Endodermal cell (in vitro differentiated cells): ENCODE data around the gene LMCD1. TPM values are rescaled to one million over a fixed set of nuclear protein-coding genes. Genes with fewer than 3 reads are reported as not detected.
A peak's percentile ranks its signal among the peaks of the same experiment; 100 is the strongest.

Experiments used
- DNase-seq: peaks from one replicate; pipeline ENCODE4 v3.0.0-alpha.2; 2017
- H3K27ac ChIP-seq: 2 replicates; pipeline ENCODE4 v1.5.1; 2013; ENCODE audit warnings: mild to moderate bottlenecking, low read depth, low read length, moderate library complexity
- H3K27me3 ChIP-seq: 2 replicates; pipeline ENCODE4 v1.6.1; 2013; ENCODE audit warnings: mild to moderate bottlenecking, low read length, moderate library complexity; ENCODE audit not compliant: insufficient read depth, control insufficient read depth, poor library complexity, severe bottlenecking
- H3K36me3 ChIP-seq: 2 replicates; pipeline ENCODE4 v1.7.0; 2013; ENCODE audit warnings: mild to moderate bottlenecking, low read length, moderate library complexity; ENCODE audit not compliant: control insufficient read depth, insufficient read depth
- H3K4me1 ChIP-seq: one replicate; pipeline ENCODE4 v1.7.0; 2013; ENCODE audit warnings: low read length; ENCODE audit not compliant: control insufficient read depth, insufficient read depth
- H3K4me3 ChIP-seq: 2 replicates; pipeline ENCODE4 v1.5.1; 2013; ENCODE audit warnings: mild to moderate bottlenecking, low read length, moderate library complexity
- H3K9ac ChIP-seq: 2 replicates; pipeline ENCODE4 v1.6.1; 2013; ENCODE audit warnings: mild to moderate bottlenecking, low read length, moderate library complexity; ENCODE audit not compliant: poor library complexity, severe bottlenecking; ENCODE audit errors: extremely low read depth
- H3K9me3 ChIP-seq: 2 replicates; pipeline ENCODE4 v1.6.1; 2013; ENCODE audit warnings: mild to moderate bottlenecking, low read length, moderate library complexity; ENCODE audit not compliant: control insufficient read depth
- H3K27ac Mint-ChIP-seq: 2 replicates; pipeline ENCODE4 v1.8.0; 2020; ENCODE audit warnings: mixed read lengths
- H3K27me3 Mint-ChIP-seq: 2 replicates; pipeline ENCODE4 v1.8.0; 2021; ENCODE audit warnings: mild to moderate bottlenecking, mixed read lengths; ENCODE audit not compliant: insufficient read depth
- H3K36me3 Mint-ChIP-seq: 2 replicates; pipeline ENCODE4 v1.8.0; 2020; ENCODE audit warnings: low read depth, mixed read lengths
- H3K4me1 Mint-ChIP-seq: 2 replicates; pipeline ENCODE4 v1.8.0; 2020; ENCODE audit warnings: mixed read lengths
- H3K4me3 Mint-ChIP-seq: 2 replicates; pipeline ENCODE4 v1.8.0; 2020; ENCODE audit warnings: mild to moderate bottlenecking, moderate library complexity, mixed read lengths
- H3K9me3 Mint-ChIP-seq: 2 replicates; pipeline ENCODE4 v1.8.0; 2020; ENCODE audit warnings: mild to moderate bottlenecking, mixed read lengths
- CTCF ChIP-seq: fragments of 200-600 bp; sonication (generic); conservative IDR thresholded peaks from 2 replicates; pipeline ENCODE4 v1.5.0; 2021; ENCODE audit warnings: antibody characterized with exemption, mild to moderate bottlenecking
- WGBS, 2 experiments: methylation state at CpG; one replicate each; pipeline versions ENCODE4 v1.1.5 to v1.1.7; 2013; ENCODE audit warnings: missing lambda C conversion rate in 2 of 2, mixed read lengths in 1 of 2; ENCODE audit not compliant: insufficient coverage in 1 of 2, insufficient read length in 1 of 2; 5-methylcytosine and 5-hydroxymethylcytosine counted together
- total RNA-seq, 2 donors: library from RNA; stranded (reverse); fragmentation: NEBNext Ultra II Directional in 1 of 2; extraction: Animal tissue kit (Norgen Biotek cat#: 25700) in 1 of 2; gene quantifications; 2 replicates in 1 of 2; 3 replicates in 1 of 2; pipeline ENCODE4 v1.2.1, GENCODE V29; 2021

The LMCD1 gene
- total RNA-seq, 2 donors from 2014 or later = 20.7 to 35.7 TPM

GRCh38 chr3:8595695-8596115, 94.1 kb downstream of the LMCD1 start:
- no peaks in the 10 kb centered on the region for H3K36me3 Mint-ChIP-seq
- Histone ChIP-seq H3K4me3 (no peak overlapping the region), H3K27ac (no peak overlapping the region), H3K9ac (no peak overlapping the region), H3K27me3 (no peaks in the 10 kb centered on the region), H3K4me1 (no peaks in the 10 kb centered on the region), H3K36me3 (no peaks in the 10 kb centered on the region), H3K9me3 (no peaks in the 10 kb centered on the region)
- no peak for TF ChIP-seq CTCF
- no peaks in the 10 kb centered on the region for H3K4me1 Mint-ChIP-seq
- no peak overlapping the region for H3K4me3 Mint-ChIP-seq
- H3K27me3 Mint-ChIP-seq = peaks cover 2% of the 10 kb centered on the region
- no peak overlapping the region for H3K27ac Mint-ChIP-seq
- DNase-seq = no peak
- 96 to 99% methylated on average over 8 to 9 of the region's 9 CpGs for WGBS, 2 experiments
- no peaks in the 10 kb centered on the region for H3K9me3 Mint-ChIP-seq

DNA sequence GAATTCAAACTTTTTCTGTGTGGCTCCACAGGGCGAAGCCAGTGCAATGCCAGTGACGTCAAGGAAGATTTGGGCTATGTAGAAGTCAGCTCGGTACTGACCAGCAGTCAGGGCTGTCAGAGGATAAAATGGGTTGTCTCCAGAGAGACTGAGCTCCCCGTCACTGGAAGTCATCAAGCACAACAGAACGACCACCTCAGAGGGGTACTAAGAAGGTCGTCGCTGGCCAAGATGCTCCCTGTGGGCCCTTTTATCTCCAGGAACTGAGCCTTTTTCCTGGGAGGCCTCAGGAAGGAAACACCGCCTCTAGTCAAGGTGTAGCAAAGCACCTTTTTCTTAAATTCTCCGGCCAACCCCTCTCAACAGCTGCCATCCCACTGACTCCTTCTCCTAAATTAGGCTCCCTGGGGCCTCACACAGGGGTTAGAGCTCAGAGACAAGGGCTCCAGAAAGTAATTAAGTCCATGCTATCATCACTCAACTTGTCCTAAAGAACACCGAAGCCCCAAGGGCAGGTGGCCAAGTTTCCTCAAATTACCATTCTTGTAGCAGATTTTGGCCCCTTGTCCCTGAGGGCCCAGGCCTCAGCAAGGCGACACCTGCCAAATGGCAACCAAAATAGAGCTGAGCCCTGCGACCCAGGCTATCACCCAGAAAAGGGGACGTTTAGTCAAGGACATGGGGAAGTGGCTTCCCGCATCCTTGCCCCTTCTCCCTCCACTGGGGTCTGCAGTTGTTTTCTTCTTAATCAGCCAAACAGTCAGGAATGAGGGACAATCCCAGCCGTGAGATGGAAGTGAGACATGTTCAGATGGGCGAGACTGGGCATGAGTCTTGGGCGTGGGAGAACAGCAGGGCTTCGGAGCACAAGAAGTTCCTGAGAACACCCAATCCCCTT, 94.9 kb downstream of the LMCD1 start:
- H3K9me3 Mint-ChIP-seq = no peaks in the 10 kb centered on the region
- no peaks in the 10 kb centered on the region for H3K4me1 ChIP-seq
- peaks cover 2% of the 10 kb centered on the region for H3K27me3 Mint-ChIP-seq
- peak; percentile 35 for DNase-seq
- no peaks in the 10 kb centered on the region for H3K36me3 Mint-ChIP-seq
- H3K27me3 ChIP-seq = no peaks in the 10 kb centered on the region
- no peaks in the 10 kb centered on the region for H3K9me3 ChIP-seq
- H3K36me3 ChIP-seq = no peaks in the 10 kb centered on the region
- 91% methylated on average over 15 to 18 of the region's 18 CpGs for WGBS, 2 experiments
- no peak overlapping the region for H3K9ac ChIP-seq
- no peak overlapping the region for H3K27ac Mint-ChIP-seq
- H3K27ac ChIP-seq = no peak overlapping the region
- no peak for TF ChIP-seq CTCF
- no peak overlapping the region for H3K4me3 ChIP-seq
- no peak overlapping the region for H3K4me3 Mint-ChIP-seq
- H3K4me1 Mint-ChIP-seq = no peaks in the 10 kb centered on the region

DNA sequence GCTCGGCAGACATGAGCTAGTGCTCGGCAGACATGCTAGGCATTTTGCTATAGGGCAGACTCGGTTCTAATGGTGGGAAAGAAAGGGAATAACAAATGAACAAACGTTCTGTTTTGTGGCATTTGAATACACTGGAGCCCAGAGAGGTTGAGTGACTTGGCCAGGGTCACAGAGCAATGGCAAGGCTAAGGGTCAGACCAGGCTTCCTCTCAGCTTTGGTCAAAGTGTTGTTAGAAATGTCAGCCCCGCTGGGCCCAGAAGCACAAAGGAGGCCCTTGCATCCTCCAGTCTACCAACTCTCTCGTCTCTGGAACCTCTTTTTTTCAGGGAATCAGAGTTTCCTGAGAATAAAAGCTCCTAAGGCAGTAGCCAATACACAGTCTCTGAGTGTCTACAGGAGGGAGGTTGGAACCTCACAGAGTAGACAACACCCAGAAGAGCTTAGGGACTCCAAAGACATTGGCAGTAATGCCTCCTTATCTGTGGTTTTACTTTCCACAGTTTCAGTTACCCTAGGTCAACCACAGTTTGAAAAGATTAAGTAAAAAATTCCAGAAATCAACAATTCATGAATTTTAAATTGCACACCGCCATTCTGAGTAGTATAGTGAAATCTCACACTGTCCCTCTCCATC, 95.7 kb downstream of the LMCD1 start:
- no peak overlapping the region for H3K4me3 ChIP-seq
- no peaks in the 10 kb centered on the region for H3K9me3 ChIP-seq
- H3K4me1 Mint-ChIP-seq = no peaks in the 10 kb centered on the region
- H3K36me3 Mint-ChIP-seq = peaks cover 6% of the 10 kb centered on the region
- DNase-seq = no peak
- peaks cover 2% of the 10 kb centered on the region for H3K27me3 Mint-ChIP-seq
- H3K9me3 Mint-ChIP-seq = no peaks in the 10 kb centered on the region
- no peak overlapping the region for H3K4me3 Mint-ChIP-seq
- no peaks in the 10 kb centered on the region for H3K36me3 ChIP-seq
- TF ChIP-seq CTCF = no peak
- no peaks in the 10 kb centered on the region for H3K4me1 ChIP-seq
- H3K27ac Mint-ChIP-seq = no peak overlapping the region
- H3K27ac ChIP-seq = no peak overlapping the region
- H3K27me3 ChIP-seq = no peaks in the 10 kb centered on the region
- 78 to 84% methylated on average over 5 to 7 of the region's 7 CpGs for WGBS, 2 experiments
- no peak overlapping the region for H3K9ac ChIP-seq
